Measurements from ENCODE around the gene KIRREL3. TPM values are rescaled to one million over a fixed set of nuclear protein-coding genes. Genes with fewer than 3 reads are reported as not detected.

The KIRREL3 gene
- polyA plus RNA-seq, 2 of the 4 experiments (the other 2 are of a cell fraction): 3.0 to 11.0 TPM

DNA sequence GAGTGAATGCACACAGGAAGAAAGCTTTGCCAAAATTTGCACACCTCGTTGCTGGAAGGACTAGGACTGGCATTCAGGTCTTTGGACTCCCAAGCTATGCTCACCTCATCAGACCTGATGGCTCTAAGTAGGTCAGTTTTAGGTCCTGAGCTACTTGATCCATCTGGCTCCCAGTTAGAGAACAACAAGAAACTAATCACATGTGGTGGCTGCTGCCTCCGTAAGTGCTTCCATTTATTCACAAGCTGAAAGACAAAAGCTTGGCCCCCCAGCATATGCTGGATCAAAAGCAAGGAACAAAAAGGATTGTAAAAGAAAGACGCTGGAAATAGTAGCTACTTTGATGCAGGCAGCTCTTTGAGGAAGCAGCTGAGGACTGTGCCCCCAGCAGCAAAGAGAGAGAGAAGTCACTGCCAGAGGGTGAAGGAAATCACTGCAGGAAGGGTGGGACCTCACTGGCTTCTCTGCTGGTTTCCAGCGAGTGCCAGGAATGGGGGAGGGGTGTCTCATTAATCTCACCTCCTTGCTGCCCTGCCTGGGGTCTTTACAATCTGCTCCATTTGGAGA lies 268.9 kb downstream of the KIRREL3 start:
- Histone ChIP-seq H3K4me1 (no peaks in the 10 kb centered on the region), H3K27ac (no peak overlapping the region), H3K9me3 (no peaks in the 10 kb centered on the region), H3K4me2 (no peak overlapping the region), H3K4me3 (no peak overlapping the region)
- ChIA-PET CTCF (interaction anchor here (1.5 kb wide), 2 partner anchors 22 to 124 kb away, joined by 3 to 5 read pairs; no protein-coding TSS in a partner anchor), POLR2A (no interaction called here)
- FAIRE-seq (no peak), ATAC-seq (no peak), DNase-seq (ENCODE audit: low read depth in 1 of 2, low spot score in 1 of 2) (no peak)
- WGBS (ENCODE audit: missing lambda C conversion rate): 68% methylated on average over 3 of the region's 4 CpGs
- TF ChIP-seq GATA3 (IDR thresholded peaks at IDR 0.05; ENCODE audit: borderline replicate concordance) (no peak), JUN (IDR thresholded peaks at IDR 0.05) (no peak), ZNF302 (CRISPR knock-in tag; IDR thresholded peaks at IDR 0.05) (no peak), FOXS1 (CRISPR knock-in tag; IDR thresholded peaks at IDR 0.05) (no peak), JUNB (IDR thresholded peaks at IDR 0.05) (no peak), SMC3 (IDR thresholded peaks at IDR 0.05) (no peak), HEYL (CRISPR knock-in tag; IDR thresholded peaks at IDR 0.05) (no peak), RAD21 (conservative IDR thresholded peaks at IDR 0.05 in 1 of 2, IDR thresholded peaks at IDR 0.05 in 1 of 2) (no peak), POLR2A (IDR thresholded peaks at IDR 0.05; ENCODE audit: low read length) (no peak), NFE2L2 (conservative IDR thresholded peaks at IDR 0.05; ENCODE audit: low read length) (no peak), HOXA7 (CRISPR knock-in tag; IDR thresholded peaks at IDR 0.05) (no peak), MYC (IDR thresholded peaks at IDR 0.05; ENCODE audit: borderline replicate concordance, low read length) (no peak)
- TF ChIP-seq, protein P1, sequence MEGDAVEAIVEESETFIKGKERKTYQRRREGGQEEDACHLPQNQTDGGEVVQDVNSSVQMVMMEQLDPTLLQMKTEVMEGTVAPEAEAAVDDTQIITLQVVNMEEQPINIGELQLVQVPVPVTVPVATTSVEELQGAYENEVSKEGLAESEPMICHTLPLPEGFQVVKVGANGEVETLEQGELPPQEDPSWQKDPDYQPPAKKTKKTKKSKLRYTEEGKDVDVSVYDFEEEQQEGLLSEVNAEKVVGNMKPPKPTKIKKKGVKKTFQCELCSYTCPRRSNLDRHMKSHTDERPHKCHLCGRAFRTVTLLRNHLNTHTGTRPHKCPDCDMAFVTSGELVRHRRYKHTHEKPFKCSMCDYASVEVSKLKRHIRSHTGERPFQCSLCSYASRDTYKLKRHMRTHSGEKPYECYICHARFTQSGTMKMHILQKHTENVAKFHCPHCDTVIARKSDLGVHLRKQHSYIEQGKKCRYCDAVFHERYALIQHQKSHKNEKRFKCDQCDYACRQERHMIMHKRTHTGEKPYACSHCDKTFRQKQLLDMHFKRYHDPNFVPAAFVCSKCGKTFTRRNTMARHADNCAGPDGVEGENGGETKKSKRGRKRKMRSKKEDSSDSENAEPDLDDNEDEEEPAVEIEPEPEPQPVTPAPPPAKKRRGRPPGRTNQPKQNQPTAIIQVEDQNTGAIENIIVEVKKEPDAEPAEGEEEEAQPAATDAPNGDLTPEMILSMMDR (IDR thresholded peaks at IDR 0.05): no peak

DNA sequence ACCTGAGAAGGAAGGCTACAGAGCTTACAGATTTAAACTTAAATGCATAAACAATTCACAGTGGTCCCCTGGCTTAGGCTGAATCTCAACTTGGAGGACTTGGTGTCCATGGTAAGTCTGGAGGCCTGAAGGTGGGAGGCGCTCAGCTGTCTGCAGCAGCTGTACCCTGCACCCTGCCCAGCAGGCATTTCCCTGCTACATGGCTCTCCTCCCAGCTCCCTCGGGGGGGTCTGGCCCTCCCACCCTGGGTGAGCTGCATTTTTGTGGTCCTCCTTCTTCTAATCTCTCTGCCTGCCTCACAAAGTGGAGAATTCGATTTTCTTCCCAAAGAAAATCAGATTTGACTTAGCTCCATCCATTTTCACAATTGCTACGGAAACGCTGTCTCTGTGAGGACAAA lies 273.2 kb downstream of the KIRREL3 start:
- FAIRE-seq (no peak), DNase-seq (ENCODE audit: low read depth in 1 of 2, low spot score in 1 of 2) (no peak), ATAC-seq (no peak)
- H3K27ac ChIP-seq: no peak overlapping the region
- H3K4me1 ChIP-seq: 0 out of 3 replicates have a peak, but pooled peaks cover 8% of the 10 kb centered on the region
- WGBS (ENCODE audit: missing lambda C conversion rate): 60% methylated on average over 5 of the region's 5 CpGs
- ChIA-PET POLR2A (no interaction called here), CTCF (interaction anchor here (1.0 to 1.3 kb wide), 2 partner anchors 9 to 263 kb away, joined by 3 to 5 read pairs; no protein-coding TSS in a partner anchor)
- no peak overlapping the region for H3K4me3 ChIP-seq
- H3K4me2 ChIP-seq: no peak overlapping the region
- TF ChIP-seq NPAS2 (CRISPR knock-in tag; IDR thresholded peaks at IDR 0.05; ENCODE audit: borderline replicate concordance): no peak
- TF ChIP-seq RARB (CRISPR knock-in tag; IDR thresholded peaks at IDR 0.05): no peak
- TF ChIP-seq, protein P2, sequence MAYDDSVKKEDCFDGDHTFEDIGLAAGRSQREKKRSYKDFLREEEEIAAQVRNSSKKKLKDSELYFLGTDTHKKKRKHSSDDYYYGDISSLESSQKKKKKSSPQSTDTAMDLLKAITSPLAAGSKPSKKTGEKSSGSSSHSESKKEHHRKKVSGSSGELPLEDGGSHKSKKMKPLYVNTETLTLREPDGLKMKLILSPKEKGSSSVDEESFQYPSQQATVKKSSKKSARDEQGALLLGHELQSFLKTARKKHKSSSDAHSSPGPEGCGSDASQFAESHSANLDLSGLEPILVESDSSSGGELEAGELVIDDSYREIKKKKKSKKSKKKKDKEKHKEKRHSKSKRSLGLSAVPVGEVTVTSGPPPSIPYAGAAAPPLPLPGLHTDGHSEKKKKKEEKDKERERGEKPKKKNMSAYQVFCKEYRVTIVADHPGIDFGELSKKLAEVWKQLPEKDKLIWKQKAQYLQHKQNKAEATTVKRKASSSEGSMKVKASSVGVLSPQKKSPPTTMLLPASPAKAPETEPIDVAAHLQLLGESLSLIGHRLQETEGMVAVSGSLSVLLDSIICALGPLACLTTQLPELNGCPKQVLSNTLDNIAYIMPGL (CRISPR knock-in tag; IDR thresholded peaks at IDR 0.05; ENCODE audit: borderline replicate concordance): no peak
- no peak for TF ChIP-seq CEBPB (IDR thresholded peaks at IDR 0.05)
- TF ChIP-seq PHF8 (IDR thresholded peaks at IDR 0.05; ENCODE audit: borderline replicate concordance, low read depth): no peak
- no peak for TF ChIP-seq RAD21 (conservative IDR thresholded peaks at IDR 0.05 in 1 of 2, IDR thresholded peaks at IDR 0.05 in 1 of 2)
- TF ChIP-seq HOXB5 (CRISPR knock-in tag; IDR thresholded peaks at IDR 0.05): no peak
- no peaks in the 10 kb centered on the region for H3K9me3 ChIP-seq

DNA sequence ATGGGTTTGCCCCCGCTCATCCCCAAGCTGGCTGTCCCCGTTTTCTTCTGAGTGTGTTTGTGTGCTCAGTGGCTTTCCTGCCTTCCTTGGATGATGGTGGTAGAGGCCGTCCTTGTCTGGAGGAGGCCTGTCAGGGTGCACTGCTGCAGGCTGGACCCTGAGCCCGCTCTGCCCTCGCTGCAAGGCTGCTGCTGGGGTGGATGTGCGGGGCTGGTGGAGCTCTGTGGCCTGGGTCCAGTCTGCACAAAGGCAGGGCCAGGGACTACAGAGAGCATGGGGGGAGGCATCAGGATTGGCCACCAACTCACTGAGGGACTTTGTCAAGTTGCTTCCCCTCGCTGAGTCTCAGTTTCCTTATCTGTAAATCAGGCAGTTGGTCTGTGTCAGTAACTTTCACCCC lies 275.0 kb downstream of the KIRREL3 start:
- ChIA-PET CTCF (no interaction called here), POLR2A (no interaction called here)
- ATAC-seq (no peak), DNase-seq (ENCODE audit: low read depth in 1 of 2, low spot score in 1 of 2) (no peak), FAIRE-seq (no peak)
- TF ChIP-seq ZC3H11A (IDR thresholded peaks at IDR 0.05): no peak
- no peak for TF ChIP-seq CHD4 (IDR thresholded peaks at IDR 0.05; ENCODE audit: borderline replicate concordance)
- TF ChIP-seq PHF8 (IDR thresholded peaks at IDR 0.05; ENCODE audit: borderline replicate concordance, low read depth): no peak
- no peak for TF ChIP-seq KDM1A (IDR thresholded peaks at IDR 0.05; ENCODE audit: low read depth)
- TF ChIP-seq EHMT2 (IDR thresholded peaks at IDR 0.05; ENCODE audit: low read depth): no peak
- no peak for TF ChIP-seq CEBPB (IDR thresholded peaks at IDR 0.05)
- TF ChIP-seq MAZ (IDR thresholded peaks at IDR 0.05; ENCODE audit: borderline replicate concordance, low read depth, low read length): no peak
- no peak for TF ChIP-seq TP53 (CRISPR knock-in tag; IDR thresholded peaks at IDR 0.05)
- TF ChIP-seq SMC3 (IDR thresholded peaks at IDR 0.05): no peak
- no peak for TF ChIP-seq NPAS2 (CRISPR knock-in tag; IDR thresholded peaks at IDR 0.05; ENCODE audit: borderline replicate concordance)
- TF ChIP-seq HEYL (CRISPR knock-in tag; IDR thresholded peaks at IDR 0.05): no peak
- TF ChIP-seq HOXB5 (CRISPR knock-in tag; IDR thresholded peaks at IDR 0.05): no peak
- TF ChIP-seq RARB (CRISPR knock-in tag; IDR thresholded peaks at IDR 0.05): no peak
- TF ChIP-seq, protein P3, sequence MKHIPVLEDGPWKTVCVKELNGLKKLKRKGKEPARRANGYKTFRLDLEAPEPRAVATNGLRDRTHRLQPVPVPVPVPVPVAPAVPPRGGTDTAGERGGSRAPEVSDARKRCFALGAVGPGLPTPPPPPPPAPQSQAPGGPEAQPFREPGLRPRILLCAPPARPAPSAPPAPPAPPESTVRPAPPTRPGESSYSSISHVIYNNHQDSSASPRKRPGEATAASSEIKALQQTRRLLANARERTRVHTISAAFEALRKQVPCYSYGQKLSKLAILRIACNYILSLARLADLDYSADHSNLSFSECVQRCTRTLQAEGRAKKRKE (CRISPR knock-in tag; IDR thresholded peaks at IDR 0.05; ENCODE audit: low read depth): no peak
- TF ChIP-seq ESRRA (IDR thresholded peaks at IDR 0.05; ENCODE audit: borderline replicate concordance, low read length): no peak
- no peak for TF ChIP-seq FOXS1 (CRISPR knock-in tag; IDR thresholded peaks at IDR 0.05)
- Histone ChIP-seq H3K4me1 (peaks cover 13% of the 10 kb centered on the region; the same call in 1 of the 3 replicates), H3K27ac (no peak overlapping the region), H3K4me2 (no peak overlapping the region), H3K9me3 (no peaks in the 10 kb centered on the region), H3K4me3 (no peak overlapping the region)
- 73% methylated on average over 6 of the region's 7 CpGs for WGBS (ENCODE audit: missing lambda C conversion rate)

Data from A549 (cell line).